Colon (tissue), 2 donors: ENCODE results near the gene TENM4.

Source experiments
- FAIRE-seq: peaks from 2 replicates; lab custom pipeline; 2012; peaks lifted over from hg19 to GRCh38; lab: Jason Lieb, UNC
- donor health status: control.
- donor health status: control.

TENM4 gene

GRCh38 chr11:78965432-78965831, 475.4 kb downstream of the TENM4 start:
- FAIRE-seq = no peak

GRCh38 chr11:78961937-78962701, 478.7 kb downstream of the TENM4 start:
- FAIRE-seq = no peak

- no peak for FAIRE-seq
These were observed 479.6 kb downstream of the TENM4 start for GRCh38 chr11:78961247-78961646.

- FAIRE-seq = no peak
These were observed 482.4 kb downstream of the TENM4 start for GRCh38 chr11:78958444-78958843.

GRCh38 chr11:78957476-78958245, 483.2 kb downstream of the TENM4 start:
- no peak for FAIRE-seq

GRCh38 chr11:78954696-78955095, 486.1 kb downstream of the TENM4 start:
- FAIRE-seq = no peak

- no peak for FAIRE-seq
These were observed 486.6 kb downstream of the TENM4 start for GRCh38 chr11:78954261-78954660.

- no peak for FAIRE-seq
These were observed 487.9 kb downstream of the TENM4 start for GRCh38 chr11:78952890-78953289.

GRCh38 chr11:78952175-78952574, 488.7 kb downstream of the TENM4 start:
- FAIRE-seq = no peak

GRCh38 chr11:78949976-78950690, 490.7 kb downstream of the TENM4 start:
- no peak for FAIRE-seq

- FAIRE-seq = no peak
These were observed 493.6 kb downstream of the TENM4 start for GRCh38 chr11:78946945-78947902.

GRCh38 chr11:78943841-78944240, 497.0 kb downstream of the TENM4 start:
- FAIRE-seq = no peak

- no peak for FAIRE-seq
These were observed 497.7 kb downstream of the TENM4 start for GRCh38 chr11:78943154-78943553.

GRCh38 chr11:78941226-78941851, 499.5 kb downstream of the TENM4 start:
- no peak for FAIRE-seq

GRCh38 chr11:78940500-78941225, 500.2 kb downstream of the TENM4 start:
- no peak for FAIRE-seq

GRCh38 chr11:78938971-78939370, 501.9 kb downstream of the TENM4 start:
- FAIRE-seq = no peak

- no peak for FAIRE-seq
These were observed 502.8 kb downstream of the TENM4 start for GRCh38 chr11:78938036-78938435.

GRCh38 chr11:78935398-78936068, 505.3 kb downstream of the TENM4 start:
- no peak for FAIRE-seq

GRCh38 chr11:78933350-78933749, 507.5 kb downstream of the TENM4 start:
- no peak for FAIRE-seq

- FAIRE-seq = no peak
These were observed 508.1 kb downstream of the TENM4 start for GRCh38 chr11:78932757-78933156.
